ENCODE results near the gene PRM1. TPM values are rescaled to one million over a fixed set of nuclear protein-coding genes. Genes with fewer than 3 reads are reported as not detected.
A peak's percentile ranks its signal among the peaks of the same experiment; 100 is the strongest.

Gene PRM1
- total and polyA plus RNA-seq, 2 of the 13 experiments (the other 11 are each of a cell fraction or from before 2014, with no cell fraction given): not detected

- TF ChIP-seq TGIF2 (CRISPR knock-in tag; IDR thresholded peaks at IDR 0.05) (peak; percentile 81; the same call in 1 of the 2 replicates), NR2C2 (CRISPR knock-in tag; IDR thresholded peaks at IDR 0.05; ENCODE audit: borderline replicate concordance) (peak; percentile 59), NFKBIZ (CRISPR knock-in tag; IDR thresholded peaks at IDR 0.05) (peak; percentile 29; the same call in 1 of the 2 replicates), KLF13 (CRISPR knock-in tag; IDR thresholded peaks at IDR 0.05) (peak; percentile 92), TBX2 (CRISPR knock-in tag; IDR thresholded peaks at IDR 0.05; ENCODE audit: borderline replicate concordance) (peak; percentile 20; the same call in 1 of the 2 replicates), ATF5 (CRISPR knock-in tag; IDR thresholded peaks at IDR 0.05; ENCODE audit: low read depth) (peak; percentile 91), ZSCAN12 (CRISPR knock-in tag; IDR thresholded peaks at IDR 0.05) (0 out of 2 replicates have a peak, but pooled peaks have one; percentile 18), ZNF83 (CRISPR knock-in tag; IDR thresholded peaks at IDR 0.05; ENCODE audit: borderline replicate concordance) (peak; percentile 97), ETS1 (CRISPR knock-in tag; IDR thresholded peaks at IDR 0.05) (no peak), TAF1 (CRISPR knock-in tag; IDR thresholded peaks at IDR 0.05) (no peak), FOXO4 (CRISPR knock-in tag; conservative IDR thresholded peaks at IDR 0.05) (no peak), ZBTB20 (CRISPR knock-in tag; IDR thresholded peaks at IDR 0.05; ENCODE audit: borderline replicate concordance, low read depth) (peak; percentile 66; the same call in 1 of the 2 replicates), ZBTB33 (CRISPR knock-in tag; IDR thresholded peaks at IDR 0.05) (peak; percentile 63; the same call in 1 of the 2 replicates), SRSF4 (IDR thresholded peaks at IDR 0.05; ENCODE audit: low read depth, low read length, poor library complexity, severe bottlenecking) (no peak), ZBTB39 (CRISPR knock-in tag; IDR thresholded peaks at IDR 0.05) (0 out of 2 replicates have a peak, but pooled peaks have one; percentile 37), TFDP1 (CRISPR knock-in tag; IDR thresholded peaks at IDR 0.05; ENCODE audit: borderline replicate concordance) (peak; percentile 92), ARNTL (CRISPR knock-in tag; IDR thresholded peaks at IDR 0.05) (peak; percentile 64; the same call in 1 of the 2 replicates)
Measured at GRCh38 chr16:11257131-11257938, 23.8 kb downstream of the PRM1 start (continued).
